Ovary (tissue), 9 donors: ENCODE data around the gene CAMSAP3. TPM values are rescaled to one million over a fixed set of nuclear protein-coding genes. Genes with fewer than 3 reads are reported as not detected.

ENCODE experiments used
- DNase-seq, 5 donors: peaks; one replicate each; pipeline ENCODE4 v3.0.0-alpha.2; 2019 to 2020
- H3K27ac ChIP-seq, 2 donors: fragments of 200-600 bp; one replicate each; pipeline versions ENCODE4 v1.5.1 to v1.8.0; 2019 to 2022
- H3K27me3 ChIP-seq: fragments of 200-600 bp; one replicate; pipeline ENCODE4 v1.8.0; 2022
- H3K36me3 ChIP-seq: fragments of 200-600 bp; sonication (generic); one replicate; pipeline ENCODE4 v1.5.1; 2019
- H3K4me1 ChIP-seq: one replicate; pipeline ENCODE4 v1.8.1; 2013; ENCODE audit warnings: mild to moderate bottlenecking, moderate library complexity; ENCODE audit not compliant: insufficient read depth
- H3K4me3 ChIP-seq: fragments of 200-600 bp; sonication (generic); one replicate; pipeline ENCODE4 v1.5.1; 2017
- H3K9me3 ChIP-seq, 2 donors: fragments of 200-600 bp in 1 of 2; sonication (generic) in 1 of 2; one replicate each; pipeline versions ENCODE4 v1.5.1 to v1.8.1; 2013 to 2019; ENCODE audit warnings: mild to moderate bottlenecking in 1 of 2, moderate library complexity in 1 of 2
- EP300 ChIP-seq: sonication (generic); formaldehyde crosslinking; IDR thresholded peaks from one replicate; pipeline ENCODE4 v1.6.1; 2017; ENCODE audit warnings: antibody characterized with exemption
- POLR2A ChIP-seq: fragments of 450-650 bp; IDR thresholded peaks from one replicate; pipeline ENCODE4 v1.6.1; 2017; ENCODE audit warnings: antibody characterized with exemption, mild to moderate bottlenecking, moderate library complexity
- WGBS, 3 donors: extraction: QIAGEN DNeasy Blood & Tissue Kit in 1 of 3; methylation state at CpG; one replicate each; pipeline versions ENCODE4 v1.1.5 to v1.1.7; 2013 to 2017; 5-methylcytosine and 5-hydroxymethylcytosine counted together
- intact Hi-C, 4 donors: fragments of 100-400 bp; cut with DNase I; formaldehyde crosslinking; loops; one replicate each; pipeline versions ENCODE4 v1.11.0 to v1.15.1; 2022 to 2023
- polyA plus RNA-seq, 2 donors: library from polyadenylated mRNA; stranded (reverse); fragments of 200-250 nt in 1 of 2; fragments of 350-450 nt in 1 of 2; fragmentation: Illumina TruSeq in 1 of 2; extraction: RNeasy Lipid Tissue Mini Kit (QIAGEN cat#74804) in 1 of 2; gene quantifications; one replicate each; pipeline ENCODE4 v1.2.3, GENCODE V29; 2013 to 2014
- total RNA-seq, 7 donors: library from RNA; depleted of rRNA in 2 of 7; stranded (reverse); fragments of >200 nt in 2 of 7; fragmentation: NEBNext Ultra II Directional in 3 of 7; extraction: Animal tissue kit (Norgen Biotek cat#: 25700) in 3 of 7; gene quantifications; one replicate each; pipeline versions ENCODE4 v1.1.0 to v1.2.4, GENCODE V29; 2016 to 2023
- TF ChIP-seq, protein P1 (sequence below), 3 donors: fragments of 450-650 bp in 2 of 3; fragments of 200-600 bp in 1 of 3; IDR thresholded peaks; one replicate each; pipeline versions ENCODE4 v1.5.1 to v1.8.0; 2016 to 2022; ENCODE audit warnings: antibody characterized with exemption in 3 of 3, mild to moderate bottlenecking in 1 of 3
- donor health status: DM: no; HTN: no; CAD: no; lungs with moderate emphysema.
- donor health status: DM: no; HTN: no; CAD: no.
- donor health status: Bipolar disorder and iron deficiency.
- donor health status: DM: yes; HTN: yes; CAD: no.
- donor health status: DM: no; HTN: no; CAD: no.
- donor health status: DM: yes; HTN: yes; CAD: no.

The CAMSAP3 gene
- total and polyA plus RNA-seq, 9 donors: 0.08 to 8.2 (median 1.4) TPM

DNA sequence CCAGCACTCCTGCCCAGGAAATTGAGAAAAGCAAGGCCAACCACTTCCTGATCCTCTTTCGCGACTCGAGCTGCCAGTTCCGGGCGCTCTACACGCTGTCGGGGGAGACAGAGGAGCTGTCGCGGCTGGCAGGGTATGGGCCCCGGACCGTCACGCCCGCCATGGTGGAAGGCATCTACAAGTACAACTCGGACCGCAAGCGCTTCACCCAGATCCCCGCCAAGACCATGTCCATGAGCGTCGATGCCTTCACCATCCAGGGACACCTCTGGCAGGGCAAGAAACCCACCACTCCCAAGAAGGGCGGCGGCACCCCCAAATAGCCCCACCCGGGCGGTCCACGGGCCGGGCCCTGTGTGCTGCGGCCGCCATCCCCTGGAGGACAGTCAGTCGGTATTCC lies 22.1 kb downstream of the CAMSAP3 start:
- no peak for DNase-seq
- no peak overlapping the region for H3K4me3 ChIP-seq
- no peak overlapping the region for H3K27ac ChIP-seq
- no peaks in the 10 kb centered on the region for H3K36me3 ChIP-seq
- intact Hi-C loops: no loop called here
- WGBS, 3 donors: 85 to 92% (median 90%) methylated on average over 27 to 28 of the region's 28 CpGs
- H3K9me3 ChIP-seq: no peaks in the 10 kb centered on the region
- H3K4me1 ChIP-seq: no peaks in the 10 kb centered on the region
- no peaks in the 10 kb centered on the region for H3K27me3 ChIP-seq
- no peak for TF ChIP-seq EP300
- TF ChIP-seq, protein P1, sequence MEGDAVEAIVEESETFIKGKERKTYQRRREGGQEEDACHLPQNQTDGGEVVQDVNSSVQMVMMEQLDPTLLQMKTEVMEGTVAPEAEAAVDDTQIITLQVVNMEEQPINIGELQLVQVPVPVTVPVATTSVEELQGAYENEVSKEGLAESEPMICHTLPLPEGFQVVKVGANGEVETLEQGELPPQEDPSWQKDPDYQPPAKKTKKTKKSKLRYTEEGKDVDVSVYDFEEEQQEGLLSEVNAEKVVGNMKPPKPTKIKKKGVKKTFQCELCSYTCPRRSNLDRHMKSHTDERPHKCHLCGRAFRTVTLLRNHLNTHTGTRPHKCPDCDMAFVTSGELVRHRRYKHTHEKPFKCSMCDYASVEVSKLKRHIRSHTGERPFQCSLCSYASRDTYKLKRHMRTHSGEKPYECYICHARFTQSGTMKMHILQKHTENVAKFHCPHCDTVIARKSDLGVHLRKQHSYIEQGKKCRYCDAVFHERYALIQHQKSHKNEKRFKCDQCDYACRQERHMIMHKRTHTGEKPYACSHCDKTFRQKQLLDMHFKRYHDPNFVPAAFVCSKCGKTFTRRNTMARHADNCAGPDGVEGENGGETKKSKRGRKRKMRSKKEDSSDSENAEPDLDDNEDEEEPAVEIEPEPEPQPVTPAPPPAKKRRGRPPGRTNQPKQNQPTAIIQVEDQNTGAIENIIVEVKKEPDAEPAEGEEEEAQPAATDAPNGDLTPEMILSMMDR (IDR thresholded peaks at IDR 0.05): no peak
- TF ChIP-seq POLR2A: no peak

DNA sequence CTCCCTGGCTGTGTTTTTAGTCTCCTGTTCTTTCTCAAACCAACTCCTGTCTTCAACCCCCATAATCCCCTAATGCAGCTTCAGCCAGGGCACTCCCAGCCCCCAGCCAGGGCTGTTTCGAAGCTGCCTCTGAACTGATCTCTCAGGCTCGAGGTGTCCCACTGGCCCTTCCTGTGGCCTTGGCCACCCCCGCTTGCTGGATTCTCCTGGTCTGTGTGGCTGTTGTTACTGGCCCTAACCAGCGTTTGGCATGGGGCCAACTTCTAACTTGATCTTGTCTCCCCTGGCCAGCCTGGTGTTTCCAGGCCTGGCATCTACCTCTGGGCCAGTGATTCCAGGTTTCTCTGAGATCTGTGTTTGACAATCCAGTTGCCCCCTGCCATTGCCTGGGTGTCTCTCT lies 22.7 kb downstream of the CAMSAP3 start:
- no peaks in the 10 kb centered on the region for H3K36me3 ChIP-seq
- no peaks in the 10 kb centered on the region for H3K4me1 ChIP-seq
- no peak for DNase-seq
- no peaks in the 10 kb centered on the region for H3K9me3 ChIP-seq
- H3K27me3 ChIP-seq: no peaks in the 10 kb centered on the region
- no peak overlapping the region for H3K27ac ChIP-seq
- 34 to 45% (median 40%) methylated on average over 4 of the region's 4 CpGs for WGBS, 3 donors
- TF ChIP-seq POLR2A (no peak), EP300 (no peak)
- TF ChIP-seq, protein P1 (IDR thresholded peaks at IDR 0.05): no peak
- intact Hi-C loops: no loop called here
- H3K4me3 ChIP-seq: no peak overlapping the region

DNA sequence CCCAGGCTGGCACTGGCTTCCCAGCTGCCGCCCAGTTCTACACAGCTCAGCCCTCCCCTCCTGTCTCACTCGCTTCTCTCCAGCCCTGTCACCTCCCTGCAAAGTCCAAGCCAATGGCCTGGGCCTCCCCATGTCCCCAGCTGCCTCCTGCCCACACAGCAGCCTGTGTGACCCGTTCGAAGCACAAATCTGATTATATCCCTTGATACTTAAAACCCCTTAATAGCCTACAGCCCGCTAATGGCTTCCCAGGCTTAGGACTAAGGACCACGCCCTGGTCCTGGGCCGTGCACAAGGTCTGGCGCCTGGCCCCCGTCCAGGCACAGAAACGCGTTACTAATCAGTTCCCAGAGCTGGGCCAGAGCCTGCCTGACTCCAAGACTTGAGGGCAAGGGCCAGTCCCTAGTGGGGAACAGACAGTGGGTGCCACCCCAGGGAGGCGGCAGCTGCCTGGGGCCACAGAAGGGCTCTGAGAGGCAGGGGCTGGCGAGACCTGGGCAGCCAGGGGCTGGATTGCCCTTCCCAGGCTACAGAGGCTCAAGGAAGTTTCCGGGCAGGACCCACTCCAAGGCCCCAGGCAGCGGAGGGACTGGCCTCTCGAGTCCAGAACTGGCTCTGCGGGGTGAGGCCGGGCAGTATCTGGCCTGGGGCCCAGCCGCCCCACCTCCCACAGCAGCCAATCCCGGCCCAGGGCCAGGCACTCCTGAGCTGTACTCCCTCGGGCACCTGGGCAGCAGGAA lies 23.3 kb downstream of the CAMSAP3 start:
- H3K4me3 ChIP-seq: no peak overlapping the region
- H3K27ac ChIP-seq: no peak overlapping the region
- H3K36me3 ChIP-seq: no peaks in the 10 kb centered on the region
- no peaks in the 10 kb centered on the region for H3K27me3 ChIP-seq
- WGBS, 3 donors: 68 to 77% (median 70%) methylated on average over 17 to 21 of the region's 21 CpGs
- peak in 1 of 5 donors; percentile 58 for DNase-seq
- no peaks in the 10 kb centered on the region for H3K4me1 ChIP-seq
- H3K9me3 ChIP-seq: no peaks in the 10 kb centered on the region
- intact Hi-C loops: no loop called here
- no peak for TF ChIP-seq POLR2A
- TF ChIP-seq, protein P1 (IDR thresholded peaks at IDR 0.05): no peak
- TF ChIP-seq EP300: no peak

DNA sequence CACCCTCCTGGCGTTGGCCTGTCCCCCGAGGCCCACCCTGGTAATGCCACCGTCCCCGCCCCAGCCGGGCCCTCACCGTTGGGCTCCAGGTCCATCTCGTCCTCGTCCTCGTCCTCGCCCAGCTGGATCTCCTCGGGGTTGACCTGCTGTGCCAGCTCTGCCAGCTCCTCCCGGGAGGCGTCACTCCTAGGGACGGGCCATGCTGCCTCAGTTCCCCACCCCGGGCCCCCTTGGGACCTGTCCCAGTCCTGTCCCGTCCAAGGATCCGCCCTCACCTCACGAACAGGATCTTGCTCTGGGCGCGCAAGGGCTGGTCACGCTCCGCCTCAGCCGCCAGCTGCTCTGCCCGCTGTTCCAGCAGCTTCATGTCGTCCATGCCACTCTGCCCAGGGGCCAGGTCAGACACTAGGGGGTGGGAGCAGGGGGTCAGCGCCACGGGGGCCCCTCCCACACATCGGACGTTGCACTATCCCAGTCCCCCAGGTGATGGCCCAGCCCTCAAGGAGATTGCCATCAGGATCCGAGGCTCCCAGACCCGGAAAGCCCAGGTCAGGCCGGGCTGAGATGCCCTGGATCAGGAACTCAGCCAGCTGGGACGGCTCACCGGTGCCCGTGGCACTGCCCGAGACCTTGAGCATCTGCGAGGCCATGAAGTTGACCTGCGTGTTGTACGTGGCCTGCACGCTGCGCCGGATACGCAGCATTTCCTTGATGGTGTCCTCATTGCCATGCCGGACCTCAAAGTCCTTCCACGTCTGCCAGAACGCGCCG lies 24.2 kb downstream of the CAMSAP3 start:
- Histone ChIP-seq H3K27me3 (no peaks in the 10 kb centered on the region), H3K27ac (no peak overlapping the region), H3K4me3 (no peak overlapping the region), H3K36me3 (no peaks in the 10 kb centered on the region), H3K9me3 (no peaks in the 10 kb centered on the region), H3K4me1 (no peaks in the 10 kb centered on the region)
- no peak for DNase-seq
- 84 to 89% (median 84%) methylated on average over 40 to 48 of the region's 48 CpGs for WGBS, 3 donors
- TF ChIP-seq, protein P1 (IDR thresholded peaks at IDR 0.05): no peak
- TF ChIP-seq POLR2A (no peak), EP300 (no peak)
- intact Hi-C loops: no loop called here
